Activated CD8-positive, alpha-beta memory T cell treated with anti-CD3 and anti-CD28 coated beads, Interleukin-2, amount 50 U/mL, for 24 hours (primary cell): ENCODE data around the gene MYADM.

Experiments used
- DNase-seq: peaks from one replicate; pipeline ENCODE4 v3.0.0-alpha.2; 2020; ENCODE audit errors: extremely low read depth

Gene MYADM

GRCh38 chr19:53885036-53885435 lies 17.4 kb downstream of the MYADM start:
- DNase-seq: no peak

- DNase-seq: no peak
These were observed 24.8 kb downstream of the MYADM start for GRCh38 chr19:53892301-53892980.

GRCh38 chr19:53892981-53893325 lies 25.3 kb downstream of the MYADM start:
- no peak for DNase-seq

- no peak for DNase-seq
These were observed 27.0 kb downstream of the MYADM start for GRCh38 chr19:53894707-53895106.

GRCh38 chr19:53896682-53897081 lies 29.0 kb downstream of the MYADM start:
- no peak for DNase-seq

- DNase-seq: no peak
These were observed 29.8 kb downstream of the MYADM start for GRCh38 chr19:53897459-53897858.

- no peak for DNase-seq
These were observed 30.5 kb downstream of the MYADM start for GRCh38 chr19:53898166-53898565.

GRCh38 chr19:53898636-53899341 lies 31.1 kb downstream of the MYADM start:
- no peak for DNase-seq

GRCh38 chr19:53900191-53900860 lies 32.6 kb downstream of the MYADM start:
- DNase-seq: no peak

GRCh38 chr19:53903055-53903680 lies 35.5 kb downstream of the MYADM start:
- no peak for DNase-seq

GRCh38 chr19:53904909-53905308 lies 37.2 kb downstream of the MYADM start:
- no peak for DNase-seq

- DNase-seq: no peak
These were observed 38.1 kb downstream of the MYADM start for GRCh38 chr19:53905787-53906186.

- DNase-seq: no peak
These were observed 38.8 kb downstream of the MYADM start for GRCh38 chr19:53906211-53907192.

- no peak for DNase-seq
These were observed 39.5 kb downstream of the MYADM start for GRCh38 chr19:53907193-53907581.

- no peak for DNase-seq
These were observed 40.0 kb downstream of the MYADM start for GRCh38 chr19:53907690-53908089.

GRCh38 chr19:53908106-53908934 lies 40.6 kb downstream of the MYADM start:
- peak; percentile 14 for DNase-seq

GRCh38 chr19:53908935-53909415 lies 41.3 kb downstream of the MYADM start, which contains the start of gene CACNG7:
Gene CACNG7, plus strand, starts transcription at chr19:53909278. Its CDS starts 3,554 bp downstream, at chr19:53912832.
- DNase-seq: no peak

- DNase-seq: no peak
These were observed 41.9 kb downstream of the MYADM start for GRCh38 chr19:53909471-53910169.

GRCh38 chr19:53910170-53910518 lies 42.5 kb downstream of the MYADM start:
- DNase-seq: no peak

- DNase-seq: no peak
These were observed 45.0 kb downstream of the MYADM start for GRCh38 chr19:53912653-53913052.
